HepG2 (cell line): ENCODE data around the gene EEFSEC. TPM values are rescaled to one million over a fixed set of nuclear protein-coding genes. Genes with fewer than 3 reads are reported as not detected.

ENCODE experiments used
- BHLHE40 ChIP-seq: IDR thresholded peaks from 2 replicates; pipeline ENCODE4 v1.6.1; 2011; ENCODE audit warnings: low read length, improper control_type of control experiment
- CBX2 ChIP-seq, 2 experiments: fragments of 200-600 bp in 1 of 2; sonication (generic); formaldehyde crosslinking in 1 of 2; IDR thresholded peaks; 2 replicates each; pipeline versions ENCODE4 v1.7.0 to v1.8.1; 2018 to 2022; ENCODE audit warnings: low read depth in 2 of 2, low read length in 1 of 2, mild to moderate bottlenecking in 1 of 2, missing genetic modification reagents in 1 of 2
- DPF2 ChIP-seq: sonication (generic); formaldehyde crosslinking; IDR thresholded peaks from 2 replicates; pipeline ENCODE4 v1.4.0; 2020; ENCODE audit warnings: mild to moderate bottlenecking, low read depth, missing genetic modification reagents, borderline replicate concordance
- HNF4A ChIP-seq: sonication (generic); formaldehyde crosslinking; IDR thresholded peaks from 2 replicates; pipeline ENCODE4 v1.4.0; 2020; ENCODE audit warnings: missing genetic modification reagents
- LCORL ChIP-seq, 2 experiments: fragments of 450-650 bp in 1 of 2; sonication (generic) in 1 of 2; formaldehyde crosslinking in 1 of 2; IDR thresholded peaks; 2 replicates each; pipeline versions ENCODE4 v1.5.0 to v1.6.1; 2017 to 2020; ENCODE audit warnings: antibody characterized with exemption in 1 of 2, missing genetic modification reagents in 1 of 2
- MLLT10 ChIP-seq: sonication (generic); formaldehyde crosslinking; IDR thresholded peaks from 2 replicates; pipeline ENCODE4 v1.4.0; 2020; ENCODE audit warnings: missing genetic modification reagents
- MYC ChIP-seq: sonication (generic); formaldehyde crosslinking; IDR thresholded peaks from 2 replicates; pipeline ENCODE4 v1.9.0; 2021; ENCODE audit warnings: missing genetic modification reagents, borderline replicate concordance
- NAIF1 ChIP-seq: sonication (generic); formaldehyde crosslinking; IDR thresholded peaks from 2 replicates; pipeline ENCODE4 v1.5.0; 2020; ENCODE audit warnings: mild to moderate bottlenecking, missing genetic modification reagents, borderline replicate concordance
- NFKB2 ChIP-seq: sonication (generic); formaldehyde crosslinking; IDR thresholded peaks from 2 replicates; pipeline ENCODE4 v1.4.0; 2020; ENCODE audit warnings: missing genetic modification reagents, borderline replicate concordance
- NR2C2 ChIP-seq: sonication (generic); formaldehyde crosslinking; IDR thresholded peaks from 2 replicates; pipeline ENCODE4 v1.4.0; 2020; ENCODE audit warnings: missing genetic modification reagents, mild to moderate bottlenecking, moderate library complexity, borderline replicate concordance
- SMC3 ChIP-seq: IDR thresholded peaks from 2 replicates; pipeline ENCODE4 v1.6.1; 2011; ENCODE audit warnings: low read length, improper control_type of control experiment
- SP5 ChIP-seq: IDR thresholded peaks from 2 replicates; pipeline ENCODE4 v1.6.1; 2016; ENCODE audit warnings: low read depth, borderline replicate concordance
- ZBTB8A ChIP-seq: sonication (generic); formaldehyde crosslinking; IDR thresholded peaks from 2 replicates; pipeline ENCODE4 v1.4.0; 2020; ENCODE audit warnings: mild to moderate bottlenecking, low read depth, missing genetic modification reagents, borderline replicate concordance
- ZIK1 ChIP-seq: sonication (generic); formaldehyde crosslinking; IDR thresholded peaks from 2 replicates; pipeline ENCODE4 v1.5.0; 2020; ENCODE audit warnings: mild to moderate bottlenecking, low read depth, missing genetic modification reagents, borderline replicate concordance
- ZNF10 ChIP-seq: sonication (generic); formaldehyde crosslinking; IDR thresholded peaks from 2 replicates; pipeline ENCODE4 v1.4.0; 2020; ENCODE audit warnings: mild to moderate bottlenecking, low read depth, missing genetic modification reagents, borderline replicate concordance
- ZNF235 ChIP-seq: sonication (generic); formaldehyde crosslinking; IDR thresholded peaks from 2 replicates; pipeline ENCODE4 v1.8.1; 2023; ENCODE audit warnings: mild to moderate bottlenecking, missing genetic modification reagents, borderline replicate concordance
- ZNF282 ChIP-seq: fragments of 450-650 bp; IDR thresholded peaks from 2 replicates; pipeline ENCODE4 v1.6.1; 2018; ENCODE audit not compliant: partially characterized antibody
- ZNF468 ChIP-seq: sonication (generic); formaldehyde crosslinking; IDR thresholded peaks from 2 replicates; pipeline ENCODE4 v1.8.0; 2022; ENCODE audit warnings: mild to moderate bottlenecking, moderate library complexity, missing genetic modification reagents
- ZNF670 ChIP-seq: sonication (generic); formaldehyde crosslinking; IDR thresholded peaks from 2 replicates; pipeline ENCODE4 v1.8.0; 2022; ENCODE audit warnings: mild to moderate bottlenecking, missing genetic modification reagents, borderline replicate concordance
- polyA plus RNA-seq, 8 experiments: library from polyadenylated mRNA; depleted of rRNA in 3 of 8; stranded (reverse) in 7 of 8; unstranded in 1 of 8; fragments of >200 nt; fragmentation: Illumina TruSeq in 4 of 8; extraction: Trizol in 4 of 8; gene quantifications; 2 replicates each; pipeline versions ENCODE4 v1.2.1 to v1.2.3, GENCODE V29; 2011 to 2016; ENCODE audit warnings: low read depth in 4 of 8, missing spikeins in 1 of 8, mixed read lengths in 1 of 8; ENCODE audit not compliant: insufficient read depth in 1 of 8
- total RNA-seq, 5 experiments: library from RNA; depleted of rRNA; stranded (reverse); fragments of >200 nt; fragmentation: Illumina TruSeq; extraction: Trizol; gene quantifications; 2 replicates each; pipeline ENCODE4 v1.2.3, GENCODE V29; 2016; ENCODE audit warnings: low read depth in 1 of 5
- TF ChIP-seq, protein P1 (sequence below): sonication (generic); formaldehyde crosslinking; IDR thresholded peaks from 2 replicates; pipeline ENCODE4 v1.4.0; 2020; ENCODE audit warnings: low read depth, missing genetic modification reagents
- TF ChIP-seq, protein P2 (sequence below): sonication (generic); formaldehyde crosslinking; IDR thresholded peaks from 2 replicates; pipeline ENCODE4 v1.4.0; 2020; ENCODE audit warnings: missing genetic modification reagents
- TF ChIP-seq, protein P3 (sequence below): sonication (generic); formaldehyde crosslinking; IDR thresholded peaks from 2 replicates; pipeline ENCODE4 v1.4.0; 2020; ENCODE audit warnings: missing genetic modification reagents

EEFSEC gene
- total and polyA plus RNA-seq, 2 of the 13 experiments (the other 11 are each of a cell fraction or from before 2014, with no cell fraction given): 6.4 to 24.2 TPM

- TF ChIP-seq NAIF1 (CRISPR knock-in tag): no peak
- TF ChIP-seq HNF4A (CRISPR knock-in tag): peak; percentile 46; the same call in 1 of the 2 replicates
- TF ChIP-seq ZNF468 (CRISPR knock-in tag): no peak
- TF ChIP-seq NFKB2 (CRISPR knock-in tag): peak; percentile 53; the same call in 1 of the 2 replicates
- TF ChIP-seq BHLHE40: peak; percentile 83
- TF ChIP-seq SP5: no peak
- TF ChIP-seq, protein P1, sequence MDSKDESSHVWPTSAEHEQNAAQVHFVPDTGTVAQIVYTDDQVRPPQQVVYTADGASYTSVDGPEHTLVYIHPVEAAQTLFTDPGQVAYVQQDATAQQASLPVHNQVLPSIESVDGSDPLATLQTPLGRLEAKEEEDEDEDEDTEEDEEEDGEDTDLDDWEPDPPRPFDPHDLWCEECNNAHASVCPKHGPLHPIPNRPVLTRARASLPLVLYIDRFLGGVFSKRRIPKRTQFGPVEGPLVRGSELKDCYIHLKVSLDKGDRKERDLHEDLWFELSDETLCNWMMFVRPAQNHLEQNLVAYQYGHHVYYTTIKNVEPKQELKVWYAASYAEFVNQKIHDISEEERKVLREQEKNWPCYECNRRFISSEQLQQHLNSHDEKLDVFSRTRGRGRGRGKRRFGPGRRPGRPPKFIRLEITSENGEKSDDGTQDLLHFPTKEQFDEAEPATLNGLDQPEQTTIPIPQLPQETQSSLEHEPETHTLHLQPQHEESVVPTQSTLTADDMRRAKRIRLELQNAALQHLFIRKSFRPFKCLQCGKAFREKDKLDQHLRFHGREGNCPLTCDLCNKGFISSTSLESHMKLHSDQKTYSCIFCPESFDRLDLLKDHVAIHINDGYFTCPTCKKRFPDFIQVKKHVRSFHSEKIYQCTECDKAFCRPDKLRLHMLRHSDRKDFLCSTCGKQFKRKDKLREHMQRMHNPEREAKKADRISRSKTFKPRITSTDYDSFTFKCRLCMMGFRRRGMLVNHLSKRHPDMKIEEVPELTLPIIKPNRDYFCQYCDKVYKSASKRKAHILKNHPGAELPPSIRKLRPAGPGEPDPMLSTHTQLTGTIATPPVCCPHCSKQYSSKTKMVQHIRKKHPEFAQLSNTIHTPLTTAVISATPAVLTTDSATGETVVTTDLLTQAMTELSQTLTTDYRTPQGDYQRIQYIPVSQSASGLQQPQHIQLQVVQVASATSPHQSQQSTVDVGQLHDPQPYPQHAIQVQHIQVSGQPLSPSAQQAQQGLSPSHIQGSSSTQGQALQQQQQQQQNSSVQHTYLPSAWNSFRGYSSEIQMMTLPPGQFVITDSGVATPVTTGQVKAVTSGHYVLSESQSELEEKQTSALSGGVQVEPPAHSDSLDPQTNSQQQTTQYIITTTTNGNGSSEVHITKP (CRISPR knock-in tag): no peak
- no peak for TF ChIP-seq ZBTB8A (CRISPR knock-in tag)
- TF ChIP-seq DPF2 (CRISPR knock-in tag): no peak
- no peak for TF ChIP-seq ZNF282
- TF ChIP-seq, protein P2, sequence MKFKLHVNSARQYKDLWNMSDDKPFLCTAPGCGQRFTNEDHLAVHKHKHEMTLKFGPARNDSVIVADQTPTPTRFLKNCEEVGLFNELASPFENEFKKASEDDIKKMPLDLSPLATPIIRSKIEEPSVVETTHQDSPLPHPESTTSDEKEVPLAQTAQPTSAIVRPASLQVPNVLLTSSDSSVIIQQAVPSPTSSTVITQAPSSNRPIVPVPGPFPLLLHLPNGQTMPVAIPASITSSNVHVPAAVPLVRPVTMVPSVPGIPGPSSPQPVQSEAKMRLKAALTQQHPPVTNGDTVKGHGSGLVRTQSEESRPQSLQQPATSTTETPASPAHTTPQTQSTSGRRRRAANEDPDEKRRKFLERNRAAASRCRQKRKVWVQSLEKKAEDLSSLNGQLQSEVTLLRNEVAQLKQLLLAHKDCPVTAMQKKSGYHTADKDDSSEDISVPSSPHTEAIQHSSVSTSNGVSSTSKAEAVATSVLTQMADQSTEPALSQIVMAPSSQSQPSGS (CRISPR knock-in tag): peak; percentile 44; the same call in 1 of the 2 replicates
- no peak for TF ChIP-seq MLLT10 (CRISPR knock-in tag)
- TF ChIP-seq ZNF235 (CRISPR knock-in tag): no peak
- TF ChIP-seq, protein P3, sequence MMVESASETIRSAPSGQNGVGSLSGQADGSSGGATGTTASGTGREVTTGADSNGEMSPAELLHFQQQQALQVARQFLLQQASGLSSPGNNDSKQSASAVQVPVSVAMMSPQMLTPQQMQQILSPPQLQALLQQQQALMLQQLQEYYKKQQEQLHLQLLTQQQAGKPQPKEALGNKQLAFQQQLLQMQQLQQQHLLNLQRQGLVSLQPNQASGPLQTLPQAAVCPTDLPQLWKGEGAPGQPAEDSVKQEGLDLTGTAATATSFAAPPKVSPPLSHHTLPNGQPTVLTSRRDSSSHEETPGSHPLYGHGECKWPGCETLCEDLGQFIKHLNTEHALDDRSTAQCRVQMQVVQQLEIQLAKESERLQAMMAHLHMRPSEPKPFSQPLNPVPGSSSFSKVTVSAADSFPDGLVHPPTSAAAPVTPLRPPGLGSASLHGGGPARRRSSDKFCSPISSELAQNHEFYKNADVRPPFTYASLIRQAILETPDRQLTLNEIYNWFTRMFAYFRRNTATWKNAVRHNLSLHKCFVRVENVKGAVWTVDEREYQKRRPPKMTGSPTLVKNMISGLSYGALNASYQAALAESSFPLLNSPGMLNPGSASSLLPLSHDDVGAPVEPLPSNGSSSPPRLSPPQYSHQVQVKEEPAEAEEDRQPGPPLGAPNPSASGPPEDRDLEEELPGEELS (CRISPR knock-in tag): peak; percentile 69; the same call in 1 of the 2 replicates
- TF ChIP-seq ZIK1 (CRISPR knock-in tag): 0 out of 2 replicates have a peak, but pooled peaks have one; percentile 35
- no peak for TF ChIP-seq CBX2 (IDR thresholded peaks at IDR 0.05; ENCODE audit: low read depth, low read length)
- TF ChIP-seq CBX2 (CRISPR knock-in tag; IDR thresholded peaks at IDR 0.05; ENCODE audit: low read depth): no peak
- no peak for TF ChIP-seq ZNF670
- no peak for TF ChIP-seq LCORL (IDR thresholded peaks at IDR 0.05)
- peak; percentile 85 for TF ChIP-seq LCORL (CRISPR knock-in tag; IDR thresholded peaks at IDR 0.05)
- TF ChIP-seq MYC (CRISPR knock-in tag): peak; percentile 77; the same call in 1 of the 2 replicates
- TF ChIP-seq NR2C2 (CRISPR knock-in tag): peak; percentile 62
- no peak for TF ChIP-seq SMC3
- TF ChIP-seq ZNF10 (CRISPR knock-in tag): no peak
These were observed 232.0 kb downstream of the EEFSEC start (continued) for GRCh38 chr3:128385080-128385832.
